Upper lobe of left lung (tissue), 4 donors: Measurements from ENCODE around the gene RBFOX2.

ENCODE experiments used
- CTCF ChIP-seq, 6 experiments: fragments of 450-650 bp in 4 of 6; fragments of 200-600 bp in 2 of 6; sonication (generic) in 2 of 6; IDR thresholded peaks; one replicate each; pipeline ENCODE4 v1.5.1; 2016 to 2019; ENCODE audit warnings: antibody characterized with exemption in 6 of 6
- EP300 ChIP-seq, 4 donors: sonication (generic); formaldehyde crosslinking; IDR thresholded peaks; one replicate each; pipeline ENCODE4 v1.5.1; 2017; ENCODE audit warnings: antibody characterized with exemption in 4 of 4, control low read depth in 2 of 4
- POLR2A ChIP-seq, 4 donors: fragments of 450-650 bp; IDR thresholded peaks; one replicate each; pipeline ENCODE4 v1.5.1; 2016 to 2017; ENCODE audit warnings: antibody characterized with exemption in 4 of 4, mild to moderate bottlenecking in 2 of 4
- POLR2AphosphoS5 ChIP-seq, 2 donors: sonication (generic); formaldehyde crosslinking; IDR thresholded peaks; one replicate each; pipeline ENCODE4 v1.5.1; 2017; ENCODE audit warnings: antibody characterized with exemption in 2 of 2

- no peak for TF ChIP-seq CTCF (IDR thresholded peaks at IDR 0.05)
- TF ChIP-seq POLR2AphosphoS5 (IDR thresholded peaks at IDR 0.05) = no peak
- no peak for TF ChIP-seq POLR2A (IDR thresholded peaks at IDR 0.05)
- TF ChIP-seq EP300 (IDR thresholded peaks at IDR 0.05) = no peak
Observed at GRCh38 chr22:35952576-35952975, 76.0 kb downstream of the RBFOX2 start.
